GM19467 (cell line): ENCODE data around the gene KDM4F.
A peak's percentile ranks its signal among the peaks of the same experiment; 100 is the strongest.
"Not testable (repeated sequence)": the region's sequence is repeated elsewhere in the genome, so short reads cannot be mapped to it uniquely, and the experiment has no call there.

Experiments used
- ATAC-seq: cut with Tn5 transposase; IDR thresholded peaks from one replicate; pipeline ENCODE4 v1.9.1; 2021; ENCODE audit warnings: mild to moderate bottlenecking, moderate library complexity; ENCODE audit not compliant: unreplicated experiment

KDM4F gene

GRCh38 chr11:95049122-95049521, at the start of gene KDM4F:
Gene KDM4F, plus strand, starts transcription at chr11:95049422.
- not testable (repeated sequence) for ATAC-seq

- no peak for ATAC-seq
Measured at GRCh38 chr11:95003716-95004115, 45.5 kb upstream of the KDM4F start.

GRCh38 chr11:95005642-95006041, 43.6 kb upstream of the KDM4F start:
- ATAC-seq: no peak

GRCh38 chr11:95011376-95011775, 37.8 kb upstream of the KDM4F start:
- ATAC-seq: no peak

- no peak for ATAC-seq
Measured at GRCh38 chr11:95014184-95014821, 34.9 kb upstream of the KDM4F start.

GRCh38 chr11:95016139-95016538, 33.1 kb upstream of the KDM4F start:
- no peak for ATAC-seq

- ATAC-seq: not testable (repeated sequence)
Measured at GRCh38 chr11:95021468-95021867, 27.8 kb upstream of the KDM4F start.

GRCh38 chr11:95024958-95025357, 24.3 kb upstream of the KDM4F start, which contains the start of gene KDM4E:
Gene KDM4E, plus strand, starts transcription at chr11:95025258. Its CDS starts 300 bp downstream, at chr11:95025558.
- no peak for ATAC-seq

- ATAC-seq: not testable (repeated sequence)
Measured at GRCh38 chr11:95025594-95025993, 23.6 kb upstream of the KDM4F start.

GRCh38 chr11:95028357-95028756, 20.9 kb upstream of the KDM4F start:
- ATAC-seq: no peak

GRCh38 chr11:95033051-95033450, 16.2 kb upstream of the KDM4F start:
- ATAC-seq: no peak

- ATAC-seq: no peak
Measured at GRCh38 chr11:95035316-95035715, 13.9 kb upstream of the KDM4F start.

GRCh38 chr11:95037356-95038035, 11.7 kb upstream of the KDM4F start:
- not testable (repeated sequence) for ATAC-seq

- ATAC-seq: no peak
Measured at GRCh38 chr11:95042239-95042638, 7.0 kb upstream of the KDM4F start.

- ATAC-seq: no peak
Measured at GRCh38 chr11:95042906-95043305, 6.3 kb upstream of the KDM4F start.

GRCh38 chr11:95044010-95044409, 5.2 kb upstream of the KDM4F start:
- no peak for ATAC-seq

GRCh38 chr11:95045812-95046211, 3.4 kb upstream of the KDM4F start:
- ATAC-seq: no peak

GRCh38 chr11:95050595-95051202, 1.5 kb downstream of the KDM4F start:
- ATAC-seq: no peak

- no peak for ATAC-seq
Measured at GRCh38 chr11:95054356-95054755, 5.1 kb downstream of the KDM4F start.

GRCh38 chr11:95055283-95055897, 6.2 kb downstream of the KDM4F start:
- peak; percentile 84 for ATAC-seq

GRCh38 chr11:95057959-95058358, 8.7 kb downstream of the KDM4F start:
- ATAC-seq: no peak

GRCh38 chr11:95058621-95059020, 9.4 kb downstream of the KDM4F start:
- ATAC-seq: no peak
